GM21619 (cell line): ENCODE measurements around the gene CGREF1.
A peak's percentile ranks its signal among the peaks of the same experiment; 100 is the strongest.
"Not testable (repeated sequence)": the region's sequence is repeated elsewhere in the genome, so short reads cannot be mapped to it uniquely, and the experiment has no call there.

Source experiments
- ATAC-seq: cut with Tn5 transposase; IDR thresholded peaks from one replicate; pipeline ENCODE4 v1.9.1; 2021; ENCODE audit not compliant: unreplicated experiment

CGREF1 gene

DNA sequence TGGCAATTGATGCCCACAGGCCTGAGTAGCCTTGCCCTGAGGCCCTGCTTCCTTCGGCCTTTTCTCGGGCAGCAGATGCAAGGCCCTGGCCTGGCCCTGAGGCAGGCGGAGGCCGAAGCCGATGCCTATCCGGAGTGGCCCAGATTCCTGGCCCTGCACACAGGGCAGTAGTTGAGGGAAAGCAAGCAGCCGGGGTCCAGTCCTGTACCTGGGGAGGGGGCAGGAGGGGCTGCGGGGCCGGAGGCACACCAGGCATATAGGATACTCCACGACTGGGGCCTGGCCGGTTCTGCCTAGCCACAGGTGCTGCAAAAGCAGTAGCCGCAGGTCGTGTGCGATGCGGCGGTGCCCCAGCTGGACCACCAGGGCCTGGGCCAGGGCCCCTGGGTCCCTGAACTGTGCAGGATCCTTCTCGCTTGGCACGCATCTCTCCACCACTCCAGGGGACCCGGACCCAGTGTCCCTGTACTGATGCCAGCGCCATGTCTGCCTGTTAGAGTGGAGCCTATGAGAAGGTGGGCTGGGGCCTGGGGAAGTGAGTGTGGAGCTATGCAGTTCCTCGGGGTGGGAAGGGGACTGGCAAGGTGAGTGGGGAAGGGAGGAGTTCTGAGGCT, 18.5 kb upstream of the CGREF1 start:
- ATAC-seq, result no peak

DNA sequence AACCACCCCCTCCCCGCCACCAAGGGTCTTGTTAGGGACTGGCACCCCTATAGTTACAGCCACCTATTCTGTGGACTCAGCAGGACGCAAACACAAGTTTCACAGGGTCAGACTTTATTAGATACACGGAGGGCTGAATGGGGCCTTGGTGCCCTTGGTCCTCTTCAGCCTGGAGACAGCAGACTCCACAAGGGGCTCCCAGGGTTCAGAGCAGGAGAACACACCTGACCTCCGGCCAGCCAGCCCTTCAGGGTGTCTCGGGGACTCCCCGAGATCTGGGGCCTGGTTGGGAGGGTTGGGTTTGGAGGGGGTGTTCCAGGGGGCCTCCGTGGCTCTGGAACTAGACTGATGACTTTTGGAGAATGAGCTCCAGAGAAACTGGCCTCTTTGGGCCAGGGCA, 17.8 kb upstream of the CGREF1 start:
- no peak for ATAC-seq

DNA sequence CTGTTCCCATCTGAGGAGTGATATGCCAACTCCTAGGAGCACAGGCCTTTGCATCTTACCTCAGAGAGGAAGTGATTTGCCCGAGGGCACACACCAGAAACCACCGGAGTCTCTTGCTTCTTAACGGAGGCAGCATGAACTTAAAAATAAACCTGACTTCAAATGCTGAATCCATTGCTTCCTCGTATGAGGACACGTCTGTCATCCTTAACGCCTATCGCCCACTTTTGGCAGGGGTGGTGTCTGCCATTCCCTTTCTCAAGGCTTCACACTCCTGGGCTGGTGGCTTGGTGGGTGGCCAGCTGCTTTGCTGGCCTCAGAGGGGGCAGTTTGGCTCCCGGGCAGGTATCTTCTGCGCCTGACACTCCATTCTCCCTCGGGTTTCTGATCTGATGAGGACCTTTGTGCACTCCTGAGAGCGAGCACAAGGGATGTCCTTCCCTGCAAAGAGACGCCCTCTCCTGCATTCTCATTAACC, 16.6 kb upstream of the CGREF1 start:
- no peak for ATAC-seq

DNA sequence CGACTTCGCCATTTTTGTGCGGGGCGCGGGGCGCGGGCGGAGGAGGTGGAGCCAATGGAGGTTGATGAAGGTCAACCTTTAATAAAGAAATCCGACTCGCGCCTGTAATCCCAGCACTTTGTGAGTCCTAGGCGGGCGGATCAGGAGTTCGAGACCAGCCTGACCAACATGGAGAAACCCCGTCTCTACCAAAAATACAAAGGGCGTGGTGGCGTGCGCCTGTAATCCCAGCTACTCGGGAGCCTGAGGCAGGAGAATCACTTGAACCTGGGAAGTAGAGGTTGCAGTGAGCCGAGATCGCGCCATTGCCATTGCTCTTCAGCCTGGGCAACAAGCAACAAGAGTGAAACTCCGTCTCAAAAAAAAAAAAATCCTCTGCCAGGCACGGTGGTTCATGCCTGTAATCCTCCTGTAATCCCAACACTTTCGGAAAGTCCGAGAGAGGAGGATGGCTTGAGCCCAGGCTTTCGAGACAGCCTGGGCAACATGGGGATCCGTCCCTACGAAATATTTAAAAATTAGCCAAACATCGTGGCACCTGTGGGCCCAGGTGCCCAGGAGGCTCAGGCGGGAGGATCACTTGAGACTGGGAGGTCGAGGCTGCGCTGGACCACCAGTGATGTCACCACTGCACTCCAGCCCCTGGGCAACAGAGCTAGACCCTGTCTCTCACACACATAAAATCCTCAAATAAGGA, 16.0 kb upstream of the CGREF1 start:
- no peak for ATAC-seq

DNA sequence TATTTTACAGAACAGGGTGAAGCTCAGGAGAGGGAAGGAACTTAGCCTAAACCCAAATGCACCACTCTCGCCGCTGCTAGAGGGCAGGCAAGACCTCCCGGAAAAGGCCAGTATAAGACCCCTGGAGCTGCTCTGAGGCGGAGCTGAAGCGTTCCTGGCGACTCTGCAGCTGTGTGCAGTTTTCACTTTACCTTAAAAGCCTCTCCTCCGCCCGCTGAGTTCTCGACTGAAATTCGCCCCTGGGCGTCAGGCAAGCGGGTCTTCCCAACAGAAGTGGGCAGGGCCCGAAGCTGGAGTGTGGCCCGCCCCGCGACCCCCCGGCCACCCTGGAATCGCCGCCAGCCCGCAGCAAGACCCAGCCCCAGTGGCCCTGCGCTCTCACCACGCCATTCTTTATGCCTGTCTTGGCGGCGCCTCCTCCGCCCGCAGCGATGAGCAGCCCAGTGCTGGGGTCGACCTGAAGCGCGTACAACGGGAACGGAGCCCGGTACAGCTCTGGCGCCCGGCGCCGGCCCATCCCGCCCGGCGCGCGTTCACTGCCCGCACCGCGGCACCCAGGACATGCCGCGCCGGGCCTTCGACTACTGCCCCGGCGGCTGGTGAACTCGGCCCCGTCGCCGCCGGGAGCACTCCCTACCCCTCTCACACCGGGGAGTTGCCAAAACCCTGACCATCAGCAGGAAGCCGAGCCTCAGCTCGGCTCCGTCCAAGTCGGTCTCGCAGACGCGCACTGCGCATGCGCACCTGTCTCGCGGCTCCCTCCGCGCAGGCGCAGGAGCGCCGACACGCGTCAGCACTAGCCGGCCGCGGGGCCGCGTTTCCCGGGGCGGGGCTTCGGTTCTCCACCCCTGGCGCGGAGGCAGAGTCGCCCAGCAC, 15.2 kb upstream of the CGREF1 start, which contains the start of gene PREB:
TSS of gene PREB (minus strand) at position 732 of the 876 bp plus-strand sequence. CDS start at position 517, 215 bp downstream.
- peak; percentile 79 for ATAC-seq

DNA sequence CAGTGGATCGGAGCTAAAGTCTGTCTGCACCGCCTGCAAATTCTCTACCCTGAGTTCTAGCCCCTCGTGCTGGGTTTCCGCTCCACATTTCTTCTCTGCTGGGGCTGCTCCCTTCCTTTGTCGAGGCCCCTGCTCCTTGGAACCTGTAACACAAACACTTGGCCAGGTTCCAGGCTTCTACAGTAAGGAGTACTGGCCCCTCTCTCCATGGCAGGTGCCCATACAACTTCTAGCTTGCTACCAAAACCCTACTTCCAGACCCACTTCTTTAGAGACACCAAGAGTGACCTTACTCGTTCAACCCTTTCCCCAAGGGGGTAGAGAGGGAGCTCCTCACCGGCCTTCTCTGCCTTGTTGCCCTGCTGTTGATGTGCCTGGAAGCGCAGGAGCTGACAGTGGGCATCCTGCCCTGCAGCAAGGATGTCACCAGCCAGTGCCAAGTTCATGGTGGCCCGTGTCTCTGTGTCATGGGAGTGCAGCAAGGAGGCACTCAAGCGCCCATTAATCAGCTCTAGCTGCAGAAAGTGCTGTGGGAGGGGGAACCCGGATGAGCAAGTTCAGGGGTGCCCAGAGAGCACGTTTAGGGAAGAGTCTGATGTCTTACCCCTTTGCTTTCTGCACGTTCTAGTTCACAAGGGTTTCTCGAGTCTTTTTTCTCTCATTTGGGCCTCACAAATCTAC, 14.4 kb upstream of the CGREF1 start:
- no peak for ATAC-seq

DNA sequence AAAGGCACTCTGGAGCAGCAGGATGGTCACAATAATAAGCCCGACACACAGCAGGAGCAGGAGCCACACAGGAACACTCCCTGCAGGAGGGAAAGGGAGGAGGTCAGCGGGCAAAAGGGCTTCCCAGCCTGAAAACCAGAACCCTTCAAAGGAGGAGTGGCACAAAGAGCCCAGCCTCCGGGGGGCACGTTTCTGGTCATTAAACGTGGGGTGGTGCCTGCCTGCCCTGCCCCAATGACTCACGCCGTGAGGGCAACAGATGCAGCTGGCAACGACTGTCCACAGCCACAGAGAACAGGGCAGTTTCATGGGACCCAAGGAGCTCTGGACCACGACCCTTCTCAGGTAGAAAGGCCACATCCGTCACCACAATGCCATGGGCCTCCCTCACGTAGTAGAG, 12.5 kb upstream of the CGREF1 start:
- ATAC-seq, result no peak

DNA sequence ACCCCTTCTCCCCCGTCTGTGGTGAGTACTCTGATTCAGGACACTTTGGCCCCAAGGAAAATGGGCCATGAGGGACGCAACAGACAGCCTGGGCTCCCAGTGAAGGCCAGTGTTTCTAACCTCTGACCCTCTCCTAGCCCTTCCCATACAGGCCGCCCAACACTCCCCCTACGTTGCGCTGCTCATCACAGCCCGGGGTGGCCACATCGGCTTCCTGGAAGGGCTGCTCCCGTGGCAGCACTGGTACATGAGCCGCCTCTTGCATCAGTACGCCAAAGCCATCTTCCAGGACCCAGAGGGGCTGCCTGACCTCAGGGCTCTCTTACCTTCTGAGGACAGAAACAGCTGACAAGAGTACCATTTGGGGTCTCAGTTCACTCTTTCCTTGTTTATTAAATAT, 11.5 kb upstream of the CGREF1 start:
- no peak for ATAC-seq

DNA sequence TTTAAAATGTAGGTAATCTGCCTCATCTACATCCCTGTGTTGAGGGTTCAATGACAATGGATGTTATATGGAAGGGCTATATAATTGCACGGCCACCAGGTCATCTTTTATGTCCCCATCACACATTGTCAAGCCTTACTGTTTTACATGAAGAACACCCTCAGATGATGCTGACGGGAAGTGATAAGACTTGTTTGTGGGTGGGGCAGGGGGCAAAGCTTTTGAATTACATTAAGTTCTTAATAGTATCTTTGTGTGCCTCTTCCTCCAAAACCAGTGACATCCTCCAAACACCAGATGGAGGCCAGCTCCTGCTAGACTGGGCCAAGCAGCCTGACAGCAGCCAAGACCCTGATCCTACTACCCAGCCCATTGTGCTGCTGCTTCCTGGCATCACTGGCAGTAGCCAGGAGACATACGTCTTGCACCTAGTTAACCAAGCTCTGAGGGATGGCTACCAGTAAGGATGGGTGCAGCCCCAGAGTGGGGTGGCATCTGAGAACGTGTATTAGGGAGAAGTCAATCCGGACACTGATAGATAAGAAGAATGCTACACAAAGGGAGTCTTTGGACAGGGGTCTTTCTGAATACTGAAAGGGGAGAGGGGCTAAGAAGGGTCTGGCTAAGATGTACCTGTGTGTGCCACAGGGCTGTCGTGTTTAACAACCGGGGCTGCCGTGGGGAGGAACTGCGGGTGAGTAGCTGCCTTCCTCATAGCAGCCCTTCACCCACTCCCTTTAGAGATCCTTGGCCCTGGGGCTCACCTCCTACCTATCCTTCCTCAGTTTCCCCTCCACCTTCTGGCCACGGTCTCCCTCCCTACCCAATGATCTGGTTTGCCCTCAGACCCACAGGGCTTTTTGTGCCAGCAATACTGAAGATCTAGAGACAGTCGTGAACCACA, 10.0 kb upstream of the CGREF1 start:
- ATAC-seq, result no peak

DNA sequence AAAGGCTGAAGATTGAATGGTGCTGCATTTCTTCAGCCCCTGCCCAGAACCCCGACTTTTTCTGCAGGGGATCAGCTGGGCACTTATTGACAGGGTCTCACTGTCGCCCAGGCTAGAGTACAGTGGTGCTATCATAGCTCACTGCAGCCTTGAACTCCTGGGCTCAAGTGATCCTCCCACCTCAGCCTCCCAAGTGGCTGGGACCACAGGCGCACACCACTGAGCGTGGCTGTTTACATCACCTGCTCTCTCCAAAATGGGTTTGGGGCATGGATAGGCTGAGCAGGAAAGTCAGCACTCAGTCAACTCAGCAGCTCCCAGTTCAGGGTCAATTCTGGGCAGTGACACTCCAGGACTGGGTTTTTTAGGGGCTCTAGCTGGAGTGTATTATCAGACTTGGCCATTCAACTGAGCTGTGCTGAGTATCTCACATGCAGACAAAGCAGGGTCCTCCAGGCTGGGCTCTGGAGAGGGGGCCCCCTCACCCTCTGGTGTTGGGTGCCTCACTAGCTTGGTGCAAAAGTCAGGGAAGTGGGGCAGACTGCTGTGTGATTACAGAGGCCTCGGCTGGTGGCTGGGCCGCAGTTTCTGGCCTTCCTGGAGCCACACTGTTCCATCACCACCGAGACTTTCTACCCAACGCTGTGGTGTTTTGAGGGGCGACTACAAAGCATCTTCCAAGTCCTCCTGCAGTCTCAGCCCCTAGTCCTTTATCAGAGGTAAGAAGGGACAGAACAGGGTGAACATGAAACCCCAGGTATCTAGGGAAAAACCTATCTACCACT, 9.1 kb upstream of the CGREF1 start:
- ATAC-seq, result no peak

DNA sequence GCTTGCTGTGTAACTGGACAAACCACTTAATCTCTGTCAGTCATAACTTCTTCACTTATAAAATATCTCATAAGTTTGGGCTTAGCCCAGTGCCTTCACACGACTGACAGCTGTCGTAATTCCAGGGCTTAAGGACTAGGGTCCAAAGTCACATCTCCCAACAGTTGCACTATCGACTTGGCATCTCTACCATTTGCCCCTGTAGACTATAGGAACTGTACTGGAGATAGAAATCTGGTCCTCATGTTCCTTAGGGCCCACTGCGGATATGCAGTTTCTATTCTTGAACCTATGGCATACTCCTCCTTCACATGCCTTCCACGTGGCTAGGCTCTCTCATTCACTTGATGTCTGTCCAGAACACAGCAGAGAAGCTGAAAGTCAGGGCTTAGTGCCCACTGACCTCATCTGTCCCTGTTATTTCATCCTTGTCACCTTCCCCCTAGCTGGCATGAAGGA, 7.4 kb upstream of the CGREF1 start:
- ATAC-seq, result no peak

DNA sequence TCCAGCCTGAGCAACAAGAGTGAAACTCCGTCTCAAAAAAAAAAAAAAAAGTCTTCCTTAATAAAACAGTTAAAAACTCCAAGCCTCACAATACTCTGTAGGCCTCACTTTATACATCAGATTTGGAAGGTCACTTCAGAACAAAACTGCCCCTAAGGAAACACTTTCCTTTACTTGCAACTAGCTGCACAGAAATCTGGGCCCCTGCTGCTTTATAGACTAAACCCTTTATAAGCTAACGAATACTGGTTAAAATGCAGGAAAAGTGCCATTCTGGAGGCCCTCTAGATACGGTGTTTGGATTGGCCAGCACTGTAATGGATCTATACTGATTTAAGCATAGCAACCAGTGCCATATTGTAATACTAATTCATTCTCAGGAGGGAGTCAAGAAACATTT, 6.2 kb upstream of the CGREF1 start:
- no peak for ATAC-seq

DNA sequence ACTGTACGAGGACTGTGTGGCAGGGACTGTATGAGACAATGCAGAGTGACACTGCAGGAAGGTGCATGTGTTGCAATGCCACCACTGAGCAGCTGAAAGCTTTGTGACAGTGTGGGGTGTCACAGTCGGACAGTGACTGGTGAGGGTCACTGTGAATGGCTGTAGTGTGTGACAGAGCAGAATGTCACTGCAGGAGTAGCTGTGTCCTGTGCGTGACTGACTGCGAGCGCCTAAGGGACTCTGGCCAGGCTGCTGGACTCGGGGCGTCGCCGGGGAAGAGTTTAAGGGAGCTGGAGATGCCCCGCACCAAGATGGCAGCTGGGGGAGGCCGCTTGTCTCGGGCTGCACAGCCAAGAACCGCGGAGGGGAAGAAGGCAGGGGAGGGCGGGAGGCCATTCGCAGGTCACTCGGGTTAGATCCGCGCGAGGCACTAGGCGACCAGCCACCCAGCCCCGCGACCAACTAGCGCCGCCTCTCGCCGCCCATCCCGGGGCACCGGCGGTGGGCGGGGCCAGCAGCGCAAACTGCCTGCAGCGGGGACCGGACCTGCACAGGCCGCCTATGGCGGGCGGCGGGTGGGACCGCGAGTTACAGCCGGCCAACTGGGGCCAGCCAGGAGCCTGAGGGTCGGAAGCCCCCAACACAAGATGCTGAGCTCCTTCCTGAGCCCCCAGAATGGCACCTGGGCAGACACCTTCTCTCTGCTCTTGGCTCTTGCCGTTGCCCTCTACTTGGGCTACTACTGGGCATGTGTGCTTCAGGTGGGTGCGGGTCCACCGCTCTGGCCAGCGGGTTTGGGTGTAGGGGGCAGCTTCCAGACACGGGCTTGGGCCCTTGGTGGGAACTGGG, 4.6 kb upstream of the CGREF1 start, which contains the start of gene ABHD1:
TSS of gene ABHD1 (plus strand) at position 514 of the 849 bp plus-strand sequence. CDS start at position 648, 134 bp downstream.
- peak; percentile 48 for ATAC-seq

DNA sequence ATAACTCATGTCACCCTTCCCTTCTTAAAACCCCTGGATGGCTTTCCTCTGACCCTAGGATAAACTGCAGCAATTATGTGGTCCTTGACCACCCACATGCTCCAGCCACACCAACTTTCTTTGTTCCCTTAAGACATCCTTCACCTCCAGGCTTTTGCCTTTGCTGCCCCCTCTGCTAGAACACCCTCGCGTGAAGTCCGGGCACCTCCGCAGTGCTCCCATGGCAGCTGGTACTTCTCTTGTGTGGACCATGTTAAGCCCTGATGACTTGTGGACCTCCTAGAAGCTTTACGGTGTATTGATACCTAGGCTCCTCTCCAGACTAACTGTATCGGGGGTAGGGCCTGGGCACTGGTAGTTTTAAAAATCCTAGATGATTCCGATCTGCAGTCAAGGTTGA, 3.9 kb upstream of the CGREF1 start:
- ATAC-seq, result no peak

DNA sequence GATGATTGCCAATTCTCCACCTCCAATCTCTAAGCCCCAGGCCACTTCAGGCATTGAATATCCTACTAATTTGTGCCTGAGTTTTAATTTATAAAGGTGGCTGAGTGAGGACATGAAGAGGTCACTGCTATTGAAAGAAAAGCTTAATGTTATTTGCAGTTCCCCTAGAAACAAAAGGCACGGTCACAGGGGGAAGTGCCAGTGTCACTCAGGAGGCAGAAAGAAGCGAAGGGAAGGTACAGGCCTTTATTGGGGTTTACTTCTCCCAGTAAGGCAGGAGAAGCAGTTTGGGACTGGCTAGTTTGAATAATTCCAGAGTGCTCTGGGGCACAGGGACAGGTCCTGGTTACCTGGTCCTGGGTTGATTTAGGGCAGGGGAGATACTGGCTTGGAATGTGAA, 3.0 kb upstream of the CGREF1 start:
- ATAC-seq, result no peak

DNA sequence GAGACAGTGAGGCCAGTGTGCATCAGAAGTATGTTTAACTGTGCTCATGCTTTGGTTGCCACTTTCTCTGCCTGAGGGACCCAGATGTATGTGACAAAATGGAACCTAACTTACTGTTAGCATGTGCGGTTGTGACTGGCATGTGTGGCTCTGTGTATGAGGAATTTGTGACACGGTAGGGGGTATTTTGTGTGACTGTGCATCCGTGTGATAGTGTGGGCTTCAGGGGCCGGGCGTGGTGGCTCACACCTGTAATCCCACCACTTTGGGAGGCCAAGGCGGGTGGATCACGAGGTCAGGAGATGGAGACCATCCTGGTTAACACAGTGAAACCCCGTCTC, 372 bp upstream of the CGREF1 start:
- ATAC-seq, result not testable (repeated sequence)

DNA sequence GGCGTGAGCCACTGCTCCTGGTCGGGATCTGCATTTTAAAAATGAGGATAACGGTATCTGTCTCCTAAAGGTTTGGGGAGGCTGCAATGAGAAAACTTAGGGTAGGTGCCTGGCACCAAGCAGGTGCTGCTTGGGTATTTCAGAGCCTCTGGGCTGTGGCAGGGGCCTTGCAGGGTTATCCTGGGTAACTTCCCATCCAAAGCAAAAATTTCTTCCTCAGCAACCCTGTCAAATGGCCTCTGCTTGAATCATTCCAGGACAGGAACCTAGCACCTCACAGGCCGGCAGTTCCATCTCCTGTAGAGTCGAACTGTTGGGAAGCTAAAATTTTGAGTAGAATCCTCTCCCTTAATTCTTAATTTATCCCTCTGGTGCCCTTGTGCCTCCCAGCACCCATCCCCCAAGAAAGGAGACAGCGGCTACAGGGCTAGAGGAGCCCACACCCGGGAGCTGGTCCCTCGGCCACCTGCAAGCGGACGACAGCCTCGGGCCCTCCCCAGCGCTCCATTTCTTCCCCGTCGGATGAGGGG, 868 bp downstream of the CGREF1 start:
- no peak for ATAC-seq

DNA sequence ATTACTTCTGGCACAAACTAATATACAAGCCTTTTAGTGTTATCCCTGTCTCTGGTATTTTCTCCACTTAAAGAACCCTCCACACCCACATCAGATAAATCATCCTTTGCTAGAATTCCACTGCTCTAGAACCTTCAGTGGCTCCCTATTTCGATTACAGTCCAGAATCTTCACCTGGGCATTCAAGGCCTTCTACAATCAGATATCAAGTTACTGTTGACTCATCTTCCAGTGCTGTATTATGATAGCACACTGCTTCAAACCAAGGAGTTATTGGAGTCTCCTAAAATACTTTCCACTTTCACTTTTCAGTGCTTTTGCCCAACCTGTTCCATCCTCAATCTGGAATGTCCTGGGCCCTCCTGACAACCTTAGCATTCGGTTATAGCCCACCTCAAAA, 3.4 kb downstream of the CGREF1 start:
- ATAC-seq, result no peak
